GM12801 (cell line): ENCODE measurements around the gene VAMP5.

Source experiments
- TF ChIP-seq, protein P1 (sequence below): IDR thresholded peaks from one replicate; pipeline ENCODE4 v1.5.1; 2011; ENCODE audit warnings: control low read depth; ENCODE audit not compliant: insufficient read length; ENCODE audit errors: extremely low read depth

The VAMP5 gene

DNA sequence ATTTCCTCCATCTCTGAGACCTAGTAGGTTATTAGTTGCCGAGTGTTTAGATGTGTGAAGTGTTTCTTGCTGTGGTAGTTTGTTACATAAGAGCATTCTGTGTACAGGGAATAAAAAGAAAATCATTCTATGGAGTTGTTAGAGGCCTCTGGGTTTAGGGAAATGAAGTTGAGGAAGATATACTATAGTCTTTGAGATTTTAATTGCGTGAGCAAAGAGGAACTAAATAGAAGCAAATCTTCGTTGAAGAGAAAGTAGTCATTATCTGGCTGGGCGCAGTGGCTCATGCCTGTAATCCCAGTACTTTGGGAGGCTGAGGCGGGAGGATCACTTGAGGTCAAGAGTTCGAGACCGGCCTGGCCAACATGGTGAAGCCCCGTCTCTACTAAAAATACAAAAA, 50.8 kb downstream of the VAMP5 start:
- TF ChIP-seq, protein P1, sequence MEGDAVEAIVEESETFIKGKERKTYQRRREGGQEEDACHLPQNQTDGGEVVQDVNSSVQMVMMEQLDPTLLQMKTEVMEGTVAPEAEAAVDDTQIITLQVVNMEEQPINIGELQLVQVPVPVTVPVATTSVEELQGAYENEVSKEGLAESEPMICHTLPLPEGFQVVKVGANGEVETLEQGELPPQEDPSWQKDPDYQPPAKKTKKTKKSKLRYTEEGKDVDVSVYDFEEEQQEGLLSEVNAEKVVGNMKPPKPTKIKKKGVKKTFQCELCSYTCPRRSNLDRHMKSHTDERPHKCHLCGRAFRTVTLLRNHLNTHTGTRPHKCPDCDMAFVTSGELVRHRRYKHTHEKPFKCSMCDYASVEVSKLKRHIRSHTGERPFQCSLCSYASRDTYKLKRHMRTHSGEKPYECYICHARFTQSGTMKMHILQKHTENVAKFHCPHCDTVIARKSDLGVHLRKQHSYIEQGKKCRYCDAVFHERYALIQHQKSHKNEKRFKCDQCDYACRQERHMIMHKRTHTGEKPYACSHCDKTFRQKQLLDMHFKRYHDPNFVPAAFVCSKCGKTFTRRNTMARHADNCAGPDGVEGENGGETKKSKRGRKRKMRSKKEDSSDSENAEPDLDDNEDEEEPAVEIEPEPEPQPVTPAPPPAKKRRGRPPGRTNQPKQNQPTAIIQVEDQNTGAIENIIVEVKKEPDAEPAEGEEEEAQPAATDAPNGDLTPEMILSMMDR: no peak

DNA sequence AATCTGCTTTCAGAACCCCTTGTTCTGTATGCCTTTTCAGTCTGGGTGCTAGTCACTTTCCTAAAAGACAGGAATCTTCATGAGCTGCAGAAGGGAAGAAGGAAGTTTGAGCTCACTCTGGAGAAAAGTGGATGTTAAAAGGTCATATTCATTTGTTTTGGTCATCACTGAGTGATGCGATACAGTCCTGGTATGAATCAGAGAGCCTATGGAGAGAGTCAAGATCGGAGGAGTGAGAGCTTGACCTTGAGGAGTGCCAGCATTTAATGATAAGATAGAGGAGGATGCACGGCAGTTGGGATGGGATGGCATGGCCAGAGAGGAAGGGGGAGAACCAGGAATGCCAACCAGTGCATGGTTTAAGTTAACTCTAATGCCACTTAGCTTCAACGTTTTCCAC, 51.4 kb downstream of the VAMP5 start:
- TF ChIP-seq, protein P1: no peak

DNA sequence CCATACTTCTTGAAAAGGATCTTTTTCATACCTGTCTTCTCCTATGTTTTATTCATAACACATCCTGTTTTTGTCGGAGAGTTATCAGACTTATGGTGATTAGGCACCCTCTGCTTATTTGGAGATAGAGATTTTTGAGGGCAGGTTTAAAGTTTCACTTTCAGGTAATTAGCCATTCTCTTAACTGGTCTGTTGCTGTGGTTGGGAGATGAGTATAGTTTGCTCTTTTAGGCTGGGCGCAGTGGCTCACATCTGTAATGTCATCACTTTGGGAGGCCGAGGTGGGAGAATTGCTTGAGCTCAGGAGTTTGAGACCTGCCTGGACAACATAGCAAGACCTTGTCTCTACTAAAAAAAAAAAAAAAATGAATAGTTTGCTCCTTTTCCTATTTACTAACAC, 58.5 kb downstream of the VAMP5 start:
- TF ChIP-seq, protein P1: no peak
